ENCODE results near the gene ZNF385D. TPM values are rescaled to one million over a fixed set of nuclear protein-coding genes. Genes with fewer than 3 reads are reported as not detected.

ZNF385D gene
- total and polyA plus RNA-seq, 2 donors from 2014 or later = 1.4 to 8.9 TPM

GRCh38 chr3:21722301-21722700 is 28.7 kb downstream of the ZNF385D start:
- DNase-seq (no peak), FAIRE-seq (no peak)

GRCh38 chr3:21718943-21719591 is 31.9 kb downstream of the ZNF385D start:
- FAIRE-seq (no peak), DNase-seq (peak in 2 of 5 donors; percentile 9 to 46)
- no peak overlapping the region for H3K4me3 ChIP-seq (ENCODE audit: low read length in 3 of 3)
- H3K4me1 ChIP-seq (ENCODE audit: control insufficient read depth in 2 of 3, insufficient read depth in 2 of 3, low read depth in 1 of 3, low read length in 3 of 3) = no peaks in the 10 kb centered on the region
- no peak for TF ChIP-seq CTCF (IDR thresholded peaks at IDR 0.05; ENCODE audit: borderline replicate concordance, extremely low read depth, insufficient read depth)
- no peak overlapping the region for H3K27ac ChIP-seq (ENCODE audit: low read depth in 2 of 2, low read length in 2 of 2)
- H3K9ac ChIP-seq (ENCODE audit: low read length in 3 of 3) = no peak overlapping the region
- no peaks in the 10 kb centered on the region for H3K36me3 ChIP-seq (ENCODE audit: control insufficient read depth in 2 of 3, insufficient read depth in 3 of 3, low read length in 3 of 3)
- no peaks in the 10 kb centered on the region for H3K27me3 ChIP-seq (ENCODE audit: control insufficient read depth, insufficient read depth, low read length)
- no peaks in the 10 kb centered on the region for H3K9me3 ChIP-seq (ENCODE audit: control insufficient read depth in 2 of 3, insufficient read depth in 1 of 3, low read length in 3 of 3)
- intact Hi-C loops (cut with DNase I) = no loop called here

More at GRCh38 chr3:21722301-21722700, 28.7 kb downstream of the ZNF385D start:
- H3K4me3 ChIP-seq (ENCODE audit: low read length in 3 of 3) = no peak overlapping the region
- H3K9ac ChIP-seq (ENCODE audit: low read length in 3 of 3) = no peak overlapping the region
- H3K4me1 ChIP-seq (ENCODE audit: control insufficient read depth in 2 of 3, insufficient read depth in 2 of 3, low read depth in 1 of 3, low read length in 3 of 3) = no peaks in the 10 kb centered on the region
- no peak for TF ChIP-seq CTCF (IDR thresholded peaks at IDR 0.05; ENCODE audit: borderline replicate concordance, extremely low read depth, insufficient read depth)
- no peaks in the 10 kb centered on the region for H3K9me3 ChIP-seq (ENCODE audit: control insufficient read depth in 2 of 3, insufficient read depth in 1 of 3, low read length in 3 of 3)
- intact Hi-C loops (cut with DNase I) = no loop called here
- H3K36me3 ChIP-seq (ENCODE audit: control insufficient read depth in 2 of 3, insufficient read depth in 3 of 3, low read length in 3 of 3) = no peaks in the 10 kb centered on the region
- no peak overlapping the region for H3K27ac ChIP-seq (ENCODE audit: low read depth in 2 of 2, low read length in 2 of 2)
- no peaks in the 10 kb centered on the region for H3K27me3 ChIP-seq (ENCODE audit: control insufficient read depth, insufficient read depth, low read length)

GRCh38 chr3:21718161-21718765 is 32.7 kb downstream of the ZNF385D start:
- DNase-seq = no peak
- TF ChIP-seq CTCF (IDR thresholded peaks at IDR 0.05; ENCODE audit: borderline replicate concordance, extremely low read depth, insufficient read depth) = no peak
- no peaks in the 10 kb centered on the region for H3K36me3 ChIP-seq (ENCODE audit: control insufficient read depth in 2 of 3, insufficient read depth in 3 of 3, low read length in 3 of 3)
- intact Hi-C loops (cut with DNase I) = no loop called here
- H3K9ac ChIP-seq (ENCODE audit: low read length in 3 of 3) = no peak overlapping the region
- H3K4me1 ChIP-seq (ENCODE audit: control insufficient read depth in 2 of 3, insufficient read depth in 2 of 3, low read depth in 1 of 3, low read length in 3 of 3) = no peaks in the 10 kb centered on the region
- H3K9me3 ChIP-seq (ENCODE audit: control insufficient read depth in 2 of 3, insufficient read depth in 1 of 3, low read length in 3 of 3) = no peaks in the 10 kb centered on the region
- FAIRE-seq = no peak
- H3K27ac ChIP-seq (ENCODE audit: low read depth in 2 of 2, low read length in 2 of 2) = no peak overlapping the region
- H3K4me3 ChIP-seq (ENCODE audit: low read length in 3 of 3) = no peak overlapping the region
- no peaks in the 10 kb centered on the region for H3K27me3 ChIP-seq (ENCODE audit: control insufficient read depth, insufficient read depth, low read length)
